H1 (cell line): ENCODE data around the gene AAR2. TPM values are rescaled to one million over a fixed set of nuclear protein-coding genes. Genes with fewer than 3 reads are reported as not detected.

Source experiments
- ASH2L ChIP-seq: fragments of 200-600, 300-600 bp; sonication (generic); IDR thresholded peaks from one replicate; pipeline ENCODE4 v1.7.1; 2017; ENCODE audit warnings: low read length
- ATF2 ChIP-seq: IDR thresholded peaks from 2 replicates; pipeline ENCODE4 v1.6.1; 2012; ENCODE audit warnings: low read length, inconsistent platforms
- ATF3 ChIP-seq: IDR thresholded peaks from 2 replicates; pipeline ENCODE4 v1.6.1; 2011; ENCODE audit warnings: low read depth, mild to moderate bottlenecking, low read length; ENCODE audit not compliant: insufficient read depth
- BACH1 ChIP-seq: IDR thresholded peaks from 2 replicates; pipeline ENCODE4 v1.6.1; 2012; ENCODE audit warnings: low read length, improper control_type of control experiment
- CHD1 ChIP-seq: IDR thresholded peaks from 2 replicates; pipeline ENCODE4 v1.6.1; 2012; ENCODE audit warnings: low read depth, low read length, improper control_type of control experiment
- EP300 ChIP-seq, 2 experiments: IDR thresholded peaks; 1 replicate in 1 of 2; 2 replicates in 1 of 2; pipeline ENCODE4 v1.6.1; 2011 to 2012; ENCODE audit warnings: low read depth in 2 of 2, low read length in 2 of 2, mild to moderate bottlenecking in 2 of 2, borderline replicate concordance in 1 of 2, inconsistent platforms in 1 of 2, moderate library complexity in 1 of 2
- FOSL1 ChIP-seq: IDR thresholded peaks from 2 replicates; pipeline ENCODE4 v1.6.1; 2011; ENCODE audit warnings: mild to moderate bottlenecking, low read depth, low read length, moderate library complexity; ENCODE audit not compliant: insufficient read depth
- GABPA ChIP-seq: IDR thresholded peaks from 2 replicates; pipeline ENCODE4 v1.6.1; 2011; ENCODE audit warnings: mild to moderate bottlenecking, low read length, moderate library complexity, borderline replicate concordance; ENCODE audit not compliant: insufficient read depth
- JUN ChIP-seq: IDR thresholded peaks from 2 replicates; pipeline ENCODE4 v1.6.1; 2011; ENCODE audit warnings: low read depth, mild to moderate bottlenecking, improper control_type of control experiment, low read length
- KDM4A ChIP-seq: IDR thresholded peaks from one replicate; pipeline ENCODE4 v1.7.1; 2012; ENCODE audit warnings: low read depth, mild to moderate bottlenecking, moderate library complexity, low read length, inconsistent platforms; ENCODE audit not compliant: severe bottlenecking
- MAX ChIP-seq: IDR thresholded peaks from 2 replicates; pipeline ENCODE4 v1.6.1; 2012; ENCODE audit warnings: inconsistent platforms
- POLR2A ChIP-seq, 2 experiments: IDR thresholded peaks; 1 replicate in 1 of 2; 2 replicates in 1 of 2; pipeline ENCODE4 v1.6.1; 2011; ENCODE audit warnings: low read depth in 2 of 2, low read length in 2 of 2, mild to moderate bottlenecking in 2 of 2; ENCODE audit errors: control extremely low read depth in 1 of 2
- RAD21 ChIP-seq, 2 experiments: IDR thresholded peaks in 1 of 2; conservative IDR thresholded peaks in 1 of 2; 2 replicates each; pipeline ENCODE4 v1.6.1; 2011; ENCODE audit warnings: low read depth in 2 of 2, low read length in 2 of 2, improper control_type of control experiment in 1 of 2, inconsistent platforms in 1 of 2, mild to moderate bottlenecking in 1 of 2, moderate library complexity in 1 of 2
- TAF1 ChIP-seq: IDR thresholded peaks from 2 replicates; pipeline ENCODE4 v1.6.1; 2011; ENCODE audit warnings: mild to moderate bottlenecking, low read depth, low read length
- TAF7 ChIP-seq: optimal IDR thresholded peaks from 2 replicates; pipeline ENCODE3; 2011; ENCODE audit warnings: low read depth, mild to moderate bottlenecking, inconsistent platforms, low read length, moderate library complexity, borderline replicate concordance
- TBP ChIP-seq: IDR thresholded peaks from 2 replicates; pipeline ENCODE4 v1.6.1; 2011; ENCODE audit warnings: low read depth, low read length, improper control_type of control experiment
- TEAD4 ChIP-seq: IDR thresholded peaks from 2 replicates; pipeline ENCODE4 v1.6.1; 2012; ENCODE audit warnings: low read depth, low read length, inconsistent platforms, mixed read lengths
- YY1 ChIP-seq: IDR thresholded peaks from 2 replicates; pipeline ENCODE4 v1.6.1; 2011; ENCODE audit warnings: low read depth, mild to moderate bottlenecking, low read length
- polyA plus RNA-seq, 7 experiments: library from polyadenylated mRNA; depleted of rRNA in 3 of 7; stranded (reverse) in 5 of 7; unstranded in 2 of 7; fragments of >200 nt in 5 of 7; fragments of 200-250 nt in 2 of 7; gene quantifications; 1 replicate in 5 of 7; 2 replicates in 1 of 7; 4 replicates in 1 of 7; pipeline versions ENCODE4 v1.2.1 to v1.2.3, GENCODE V29; 2011 to 2013; ENCODE audit warnings: missing spikeins in 2 of 7, mixed read lengths in 2 of 7
- total RNA-seq: library from RNA; stranded (reverse); fragmentation: NEBNext Ultra II Directional; extraction: Animal tissue kit (Norgen Biotek cat#: 25700); gene quantifications from 2 replicates; pipeline ENCODE4 v1.2.1, GENCODE V29; 2021

Gene AAR2
- total and polyA plus RNA-seq, 2 of the 8 experiments (the other 6 are each of a cell fraction or from before 2014, with no cell fraction given), result 25.5 to 36.1 TPM

DNA sequence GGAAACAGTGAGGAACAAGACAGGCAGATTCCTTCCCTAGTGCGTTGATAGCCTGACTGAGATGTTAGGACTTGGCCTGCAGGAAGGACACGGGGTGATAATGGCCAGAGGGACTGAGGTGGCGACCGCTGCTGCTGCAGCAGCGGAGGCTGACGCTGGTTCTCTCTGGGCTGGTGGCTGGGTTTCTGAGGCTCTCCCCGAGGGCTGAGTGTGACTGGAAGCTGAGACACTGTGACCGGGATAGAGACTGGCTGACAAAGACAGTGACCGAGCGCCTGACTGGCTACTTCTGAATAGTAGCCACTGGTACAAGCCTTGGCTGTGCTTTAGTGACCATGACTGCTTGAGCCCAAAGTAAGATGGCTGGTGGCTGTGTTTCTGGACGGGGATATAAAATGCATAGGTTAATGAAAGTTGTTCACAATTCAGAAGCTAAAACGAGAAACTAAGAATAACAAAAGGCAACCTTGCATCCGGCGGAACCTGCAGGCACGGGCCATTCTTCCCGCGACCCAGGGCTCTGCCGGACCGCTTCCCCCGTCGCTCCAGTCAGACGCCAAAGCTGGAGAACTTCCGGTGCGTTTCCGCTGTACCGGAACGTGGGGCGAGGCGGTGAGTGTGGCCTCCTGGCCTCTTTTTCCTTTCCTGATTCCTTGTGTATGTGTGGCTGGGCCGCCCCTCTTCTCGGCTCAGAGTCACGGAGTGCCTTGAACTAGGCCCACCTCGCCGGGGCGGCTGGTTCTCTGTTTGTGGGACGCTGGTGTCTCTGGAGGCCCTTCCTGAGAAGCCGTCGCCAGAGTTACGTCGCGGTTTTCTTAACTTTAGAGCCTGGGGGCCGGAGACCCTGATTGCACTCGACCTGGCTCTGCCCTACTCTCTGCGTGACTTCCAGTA, at the start of gene AAR2 (continued):
- no peak for TF ChIP-seq RAD21 (IDR thresholded peaks at IDR 0.05 in 1 of 2, conservative IDR thresholded peaks at IDR 0.05 in 1 of 2; ENCODE audit: low read depth in 2 of 2, low read length in 2 of 2)
- TF ChIP-seq EP300 (IDR thresholded peaks at IDR 0.05; ENCODE audit: borderline replicate concordance in 1 of 2, low read depth in 2 of 2, low read length in 2 of 2), result peak in 1 of 2 experiments; percentile 35; a peak in 1 of 3 replicates
- peak; percentile 83 to 93 for TF ChIP-seq POLR2A (IDR thresholded peaks at IDR 0.05; ENCODE audit: control extremely low read depth in 1 of 2, low read depth in 2 of 2, low read length in 2 of 2)
- TF ChIP-seq JUN, result no peak
- peak; percentile 55; the same call in 1 of the 2 replicates for TF ChIP-seq MAX
- no peak for TF ChIP-seq CHD1
- TF ChIP-seq TBP, result peak; percentile 95
- TF ChIP-seq YY1, result 0 out of 2 replicates have a peak, but pooled peaks have one; percentile 42
- TF ChIP-seq ATF3, result no peak
- peak; percentile 98 for TF ChIP-seq TAF1
- 0 out of 2 replicates have a peak, but pooled peaks have one; percentile 23 for TF ChIP-seq BACH1
- 0 out of 2 replicates have a peak, but pooled peaks have one; percentile 43 for TF ChIP-seq TEAD4
- TF ChIP-seq ATF2, result peak; percentile 88; the same call in 1 of the 2 replicates
- peak; percentile 71 for TF ChIP-seq TAF7
- TF ChIP-seq FOSL1, result no peak
- peak; percentile 89 for TF ChIP-seq ASH2L
- peak; percentile 55 for TF ChIP-seq KDM4A
- peak; percentile 99 for TF ChIP-seq GABPA
